Measurements from ENCODE around the gene CCPG1.

GRCh38 chr15:55357774-55358173, 50.4 kb downstream of the CCPG1 start:
- TF ChIP-seq POLR2A (IDR thresholded peaks at IDR 0.05) (no peak), CTCF (IDR thresholded peaks at IDR 0.05) (no peak)

Measured in uterus (tissue), 2 donors.